SU-DHL-6 (cell line): ENCODE data around the gene VSTM2A.

Experiments
- H2AFZ ChIP-seq: fragments of 200-600 bp; sonication (generic); 2 replicates; pipeline ENCODE4 v1.6.1; 2014; ENCODE audit warnings: low read depth, mild to moderate bottlenecking, moderate library complexity, mixed read lengths, antibody characterized with exemption, low read length; ENCODE audit not compliant: severe bottlenecking
- H3F3A ChIP-seq: fragments of 200-600 bp; shearing (Covaris generic); 2 replicates; pipeline ENCODE4 v1.6.0; 2016; ENCODE audit warnings: antibody characterized with exemption, mild to moderate bottlenecking; ENCODE audit not compliant: insufficient read depth
- H3K27ac ChIP-seq: fragments of 200-600 bp; sonication (generic); 2 replicates; pipeline ENCODE4 v1.5.1; 2016; ENCODE audit warnings: low read depth, mild to moderate bottlenecking, low read length, moderate library complexity, mixed read lengths
- H3K27me3 ChIP-seq: fragments of 200-600 bp; sonication (generic), shearing (Covaris generic); 2 replicates; pipeline ENCODE4 v1.6.0; 2014; ENCODE audit warnings: mild to moderate bottlenecking, low read length
- H3K36me3 ChIP-seq: fragments of 200-600 bp; sonication (generic); 2 replicates; pipeline ENCODE4 v1.6.1; 2014; ENCODE audit warnings: mild to moderate bottlenecking, low read length, mixed read lengths
- H3K4me2 ChIP-seq: fragments of 300-600, 200-600 bp; shearing (Covaris generic), sonication (generic); 2 replicates; pipeline ENCODE4 v1.6.0; 2014; ENCODE audit warnings: low read length, low read depth, mild to moderate bottlenecking; ENCODE audit not compliant: poor library complexity, severe bottlenecking
- H3K4me3 ChIP-seq: fragments of 200-600 bp; sonication (generic); 2 replicates; pipeline ENCODE4 v1.5.1; 2014; ENCODE audit warnings: antibody characterized with exemption, low read length, mild to moderate bottlenecking, mixed read lengths; ENCODE audit not compliant: insufficient read depth, poor library complexity, severe bottlenecking
- H3K79me2 ChIP-seq: fragments of 200-600 bp; sonication (generic); 2 replicates; pipeline ENCODE4 v1.6.1; 2014; ENCODE audit warnings: mild to moderate bottlenecking, low read length, moderate library complexity; ENCODE audit not compliant: insufficient read depth
- H3K9ac ChIP-seq: fragments of 200-600 bp; sonication (generic); 2 replicates; pipeline ENCODE4 v1.7.0; 2014; ENCODE audit warnings: mild to moderate bottlenecking, low read length
- H3K9me2 ChIP-seq: fragments of 200-600 bp; sonication (generic); replicated peaks from 2 replicates; pipeline ENCODE4 v1.6.1; 2014; ENCODE audit warnings: low read length; ENCODE audit not compliant: insufficient read depth
- H3K9me3 ChIP-seq: fragments of 200-600 bp; sonication (generic); 2 replicates; pipeline ENCODE4 v1.6.1; 2014; ENCODE audit warnings: low read length, mixed read lengths; ENCODE audit not compliant: insufficient read depth
- H4K20me1 ChIP-seq: fragments of 200-600 bp; sonication (generic); 2 replicates; pipeline ENCODE4 v1.6.1; 2014; ENCODE audit warnings: low read depth, mild to moderate bottlenecking, antibody characterized with exemption, low read length, moderate library complexity, mixed read lengths
- EZH2phosphoT487 ChIP-seq: fragments of 200-600 bp; sonication (generic), shearing (Covaris generic); conservative IDR thresholded peaks from 2 replicates; pipeline ENCODE4 v1.6.1; 2018; ENCODE audit warnings: mild to moderate bottlenecking, antibody characterized with exemption, low read length, moderate library complexity, mixed read lengths
- TF ChIP-seq, protein P1 (sequence below): fragments of 200-600 bp; sonication (generic); IDR thresholded peaks from one replicate; pipeline ENCODE4 v1.5.1; 2017; ENCODE audit warnings: antibody characterized with exemption, mild to moderate bottlenecking, low read length, moderate library complexity; ENCODE audit not compliant: insufficient read depth, poor library complexity, severe bottlenecking

Gene VSTM2A

GRCh38 chr7:54591404-54592386 is 49.5 kb downstream of the VSTM2A start:
- no peak overlapping the region for H3K4me2 ChIP-seq
- no peaks in the 10 kb centered on the region for H3K36me3 ChIP-seq
- H2AFZ ChIP-seq: no peak overlapping the region
- no peaks in the 10 kb centered on the region for H3K79me2 ChIP-seq
- TF ChIP-seq, protein P1, sequence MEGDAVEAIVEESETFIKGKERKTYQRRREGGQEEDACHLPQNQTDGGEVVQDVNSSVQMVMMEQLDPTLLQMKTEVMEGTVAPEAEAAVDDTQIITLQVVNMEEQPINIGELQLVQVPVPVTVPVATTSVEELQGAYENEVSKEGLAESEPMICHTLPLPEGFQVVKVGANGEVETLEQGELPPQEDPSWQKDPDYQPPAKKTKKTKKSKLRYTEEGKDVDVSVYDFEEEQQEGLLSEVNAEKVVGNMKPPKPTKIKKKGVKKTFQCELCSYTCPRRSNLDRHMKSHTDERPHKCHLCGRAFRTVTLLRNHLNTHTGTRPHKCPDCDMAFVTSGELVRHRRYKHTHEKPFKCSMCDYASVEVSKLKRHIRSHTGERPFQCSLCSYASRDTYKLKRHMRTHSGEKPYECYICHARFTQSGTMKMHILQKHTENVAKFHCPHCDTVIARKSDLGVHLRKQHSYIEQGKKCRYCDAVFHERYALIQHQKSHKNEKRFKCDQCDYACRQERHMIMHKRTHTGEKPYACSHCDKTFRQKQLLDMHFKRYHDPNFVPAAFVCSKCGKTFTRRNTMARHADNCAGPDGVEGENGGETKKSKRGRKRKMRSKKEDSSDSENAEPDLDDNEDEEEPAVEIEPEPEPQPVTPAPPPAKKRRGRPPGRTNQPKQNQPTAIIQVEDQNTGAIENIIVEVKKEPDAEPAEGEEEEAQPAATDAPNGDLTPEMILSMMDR: no peak
- TF ChIP-seq EZH2phosphoT487: no peak
- no peak overlapping the region for H3K9ac ChIP-seq
- H3K9me3 ChIP-seq: no peaks in the 10 kb centered on the region
- no peak overlapping the region for H3K27ac ChIP-seq
- H3K27me3 ChIP-seq: no peaks in the 10 kb centered on the region
- no peaks in the 10 kb centered on the region for H3F3A ChIP-seq
- H4K20me1 ChIP-seq: no peaks in the 10 kb centered on the region
- H3K9me2 ChIP-seq: no peaks in the 10 kb centered on the region
- H3K4me3 ChIP-seq: no peak overlapping the region

DNA sequence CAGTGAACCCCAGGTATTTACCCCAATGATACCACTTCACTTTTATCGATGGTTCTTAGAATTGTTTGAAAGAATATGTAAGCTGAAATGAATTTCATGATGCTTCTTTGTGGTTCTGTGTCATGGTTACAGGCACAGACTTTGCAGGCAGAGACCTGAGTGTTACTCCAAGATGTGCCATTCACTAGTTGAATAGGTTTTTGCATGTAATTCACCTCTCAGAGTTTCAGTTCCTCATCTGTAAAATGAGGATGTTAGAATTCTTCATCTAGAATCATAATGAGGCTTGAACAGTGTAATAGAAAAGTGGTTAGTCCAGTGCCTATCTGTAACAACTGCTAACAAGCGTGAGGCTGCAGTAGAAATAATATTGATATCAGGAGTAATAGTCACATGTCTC is 54.6 kb downstream of the VSTM2A start:
- Histone ChIP-seq H3K4me2 (no peak overlapping the region), H3K9me2 (no peaks in the 10 kb centered on the region), H3K36me3 (no peaks in the 10 kb centered on the region), H3K27ac (no peak overlapping the region), H3K9me3 (no peaks in the 10 kb centered on the region), H3K9ac (no peak overlapping the region), H3K79me2 (no peaks in the 10 kb centered on the region), H4K20me1 (no peaks in the 10 kb centered on the region), H2AFZ (no peak overlapping the region), H3F3A (no peaks in the 10 kb centered on the region), H3K27me3 (no peaks in the 10 kb centered on the region), H3K4me3 (no peak overlapping the region)
- no peak for TF ChIP-seq EZH2phosphoT487
- TF ChIP-seq, protein P1: no peak

DNA sequence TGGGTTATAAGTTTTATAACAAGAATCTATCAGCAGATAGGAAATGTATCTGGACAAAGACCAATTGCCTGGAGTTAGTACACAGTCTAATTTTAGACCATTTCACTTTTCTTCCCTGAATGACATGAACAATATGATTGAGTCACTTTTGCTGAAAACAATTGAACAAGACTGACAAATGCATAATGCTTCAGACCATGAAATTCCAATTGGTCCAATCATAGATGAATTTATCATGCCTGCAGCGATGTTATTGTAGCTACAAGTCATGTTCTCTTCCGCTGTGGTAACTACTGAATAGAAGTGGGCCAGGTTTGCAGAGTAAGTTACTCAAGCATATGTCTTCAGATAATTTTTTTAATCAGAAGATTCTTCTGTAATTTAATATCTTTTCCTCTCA is 73.4 kb downstream of the VSTM2A start:
- TF ChIP-seq, protein P1: no peak
- TF ChIP-seq EZH2phosphoT487: no peak
- no peak overlapping the region for H3K9ac ChIP-seq
- no peaks in the 10 kb centered on the region for H3K79me2 ChIP-seq
- no peak overlapping the region for H3K4me2 ChIP-seq
- no peaks in the 10 kb centered on the region for H3K9me2 ChIP-seq
- no peaks in the 10 kb centered on the region for H3K9me3 ChIP-seq
- H3K27ac ChIP-seq: no peak overlapping the region
- no peak overlapping the region for H3K4me3 ChIP-seq
- no peaks in the 10 kb centered on the region; the same call in 1 of the 2 replicates for H3K27me3 ChIP-seq
- H4K20me1 ChIP-seq: peaks cover 3% of the 10 kb centered on the region; the same call in 1 of the 2 replicates
- H2AFZ ChIP-seq: no peak overlapping the region
- H3K36me3 ChIP-seq: no peaks in the 10 kb centered on the region
- no peaks in the 10 kb centered on the region for H3F3A ChIP-seq
